Measurements from ENCODE around the gene CCL16.
"Not testable (repeated sequence)": the region's sequence is repeated elsewhere in the genome, so short reads cannot be mapped to it uniquely, and the experiment has no call there.

The CCL16 gene

GRCh38 chr17:35981246-35981645 lies at the start of gene CCL16:
Gene CCL16, minus strand, starts transcription at chr17:35981497. Its CDS starts 77 bp downstream, at chr17:35981420.
- DNase-seq, result no peak

- peak; percentile 25 for DNase-seq
Observed at GRCh38 chr17:36030956-36031355, 49.7 kb upstream of the CCL16 start.

DNA sequence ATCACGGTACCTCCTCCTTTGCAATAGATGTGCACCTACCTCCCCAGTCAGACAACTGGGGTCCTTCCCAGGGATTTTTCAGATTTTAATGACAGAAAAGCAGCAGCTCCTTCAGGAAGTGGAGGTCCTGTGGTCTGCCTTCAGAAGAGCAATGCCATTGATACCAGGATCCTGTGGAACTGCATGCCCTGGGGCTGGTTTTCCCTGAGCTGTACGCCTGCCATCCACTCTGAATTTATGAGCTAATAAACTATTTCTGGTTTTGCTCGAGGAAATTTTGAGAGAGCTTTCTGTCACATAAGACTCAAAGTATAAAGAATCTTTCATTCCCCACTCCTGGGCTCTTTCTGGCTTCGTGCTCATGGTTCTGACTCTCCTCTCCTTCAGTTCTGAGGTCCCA lies 46.5 kb upstream of the CCL16 start:
- DNase-seq, result no peak

GRCh38 chr17:36024106-36024869 lies 43.0 kb upstream of the CCL16 start:
- no peak for DNase-seq

- no peak for DNase-seq
Observed at GRCh38 chr17:36019423-36019822, 38.1 kb upstream of the CCL16 start.

DNA sequence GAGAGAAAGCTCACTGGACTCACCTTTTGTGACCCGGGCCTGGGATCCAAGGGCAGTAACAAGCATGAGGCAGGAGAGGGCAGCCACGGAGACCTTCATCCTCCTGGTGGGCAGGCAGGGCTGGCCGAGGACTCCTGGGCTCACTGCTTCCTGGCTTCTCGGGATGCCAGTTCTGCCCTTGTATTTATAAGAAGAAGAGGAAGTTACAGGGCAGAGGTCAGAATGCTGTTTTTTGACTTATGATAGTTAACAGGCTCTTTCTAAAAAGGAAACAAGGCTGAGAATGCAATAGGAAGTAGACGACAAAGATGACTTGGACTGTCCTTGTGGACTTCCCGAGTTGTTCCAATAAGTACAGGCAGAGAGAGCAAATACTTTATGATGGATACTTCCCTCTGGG lies 36.5 kb upstream of the CCL16 start, which contains the start of gene CCL23:
Gene CCL23 (minus strand): TSS at position 174 of the 400 bp plus-strand sequence. CDS start 75 bp downstream, at position 99.
- no peak for DNase-seq

DNA sequence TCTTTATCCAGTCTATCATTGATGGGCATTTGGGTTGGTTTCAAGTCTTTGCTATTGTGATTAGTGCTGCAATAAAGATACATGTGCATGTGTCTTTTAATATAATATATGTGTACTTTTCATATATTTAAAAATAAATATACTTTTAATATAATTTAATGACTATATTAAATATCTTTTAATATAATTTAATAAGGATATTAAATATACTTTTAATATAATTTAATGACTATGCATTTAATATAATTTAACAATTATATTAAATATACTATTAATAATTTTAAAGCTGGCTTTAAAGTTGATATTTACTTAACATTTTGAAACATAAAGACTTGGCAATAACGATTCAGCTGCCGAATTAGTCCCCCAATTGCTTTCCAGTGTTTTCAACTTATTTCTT lies 35.3 kb upstream of the CCL16 start:
- DNase-seq, result no peak

- DNase-seq, result not testable (repeated sequence)
Observed at GRCh38 chr17:36015895-36016294, 34.6 kb upstream of the CCL16 start.

- no peak for DNase-seq
Observed at GRCh38 chr17:36014946-36015345, 33.6 kb upstream of the CCL16 start.

DNA sequence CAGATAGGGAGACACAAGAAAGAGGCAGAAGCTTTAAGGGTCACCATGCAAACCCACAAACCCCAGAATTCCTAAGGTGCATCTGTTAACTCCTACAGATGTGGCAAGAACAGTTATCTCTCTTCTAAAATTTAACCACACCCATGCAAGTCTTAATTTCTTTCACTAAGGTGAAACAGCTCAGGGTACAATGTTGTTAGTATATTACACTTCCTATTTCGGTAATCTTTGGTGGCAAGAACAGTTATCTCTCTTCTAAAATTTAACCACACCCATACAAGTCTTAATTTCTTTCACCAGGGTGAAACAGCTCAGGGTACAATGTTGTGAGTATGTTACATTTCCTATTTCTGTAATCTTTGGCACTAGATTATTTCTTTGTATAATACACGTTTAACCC lies 29.9 kb upstream of the CCL16 start:
- no peak for DNase-seq

DNA sequence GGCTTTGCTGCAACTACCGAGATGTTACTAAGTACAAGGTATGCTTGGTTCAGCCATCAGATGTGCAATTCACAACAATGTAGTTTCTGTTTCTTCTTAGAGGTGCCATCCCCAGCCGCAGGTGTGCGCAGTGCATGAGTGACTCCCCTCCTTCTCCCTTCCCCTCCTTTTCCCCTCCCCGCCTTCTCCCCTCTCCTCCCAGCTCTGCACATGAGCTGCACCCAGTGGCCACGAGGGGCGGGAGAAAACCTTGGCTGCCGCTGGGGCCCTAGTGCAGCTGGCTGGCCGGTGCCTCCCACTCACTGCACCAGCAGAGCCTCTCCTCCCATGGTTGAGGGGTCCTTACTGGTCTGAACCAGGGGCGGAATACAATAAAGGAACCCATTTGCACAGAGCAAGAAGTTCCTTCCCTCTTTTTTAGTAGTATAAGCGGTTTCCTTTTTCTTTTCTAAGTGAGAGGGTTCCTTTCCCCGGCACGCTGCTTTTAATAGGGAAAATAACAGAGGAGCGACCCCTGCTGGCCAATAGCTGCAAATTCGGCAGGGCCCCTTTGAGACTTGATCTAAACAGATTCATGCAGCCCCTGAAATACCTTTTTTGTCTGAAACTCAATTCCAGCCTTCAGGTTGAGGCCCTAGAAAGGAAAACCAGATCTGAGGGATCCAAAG lies 27.8 kb upstream of the CCL16 start:
- no peak for DNase-seq

DNA sequence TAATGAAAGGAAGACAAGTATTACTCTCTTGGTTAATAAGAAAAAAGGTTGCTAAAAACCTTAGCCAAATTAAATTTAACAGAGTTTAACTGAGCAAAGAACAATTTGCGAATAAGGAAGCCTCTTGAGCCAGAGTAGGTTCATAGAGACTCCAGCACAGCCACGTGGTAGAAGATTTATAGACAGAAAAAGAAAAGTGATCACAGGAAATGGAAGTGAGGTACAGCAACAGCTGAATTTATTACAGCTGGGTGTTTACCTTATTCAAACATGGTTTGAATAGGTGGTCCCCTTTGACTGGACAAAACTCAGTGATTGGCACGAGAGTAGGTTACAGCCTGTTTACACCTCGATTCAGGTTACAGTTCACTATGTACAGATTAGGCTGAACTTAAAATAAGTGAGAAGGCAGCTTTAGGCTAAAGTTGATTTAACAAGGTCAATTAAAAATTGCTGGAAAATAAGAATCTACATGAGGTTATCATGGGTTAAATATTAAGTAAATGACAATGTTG lies 23.4 kb upstream of the CCL16 start:
- DNase-seq, result peak; percentile 4

GRCh38 chr17:36002631-36003030 lies 21.3 kb upstream of the CCL16 start:
- no peak for DNase-seq

DNA sequence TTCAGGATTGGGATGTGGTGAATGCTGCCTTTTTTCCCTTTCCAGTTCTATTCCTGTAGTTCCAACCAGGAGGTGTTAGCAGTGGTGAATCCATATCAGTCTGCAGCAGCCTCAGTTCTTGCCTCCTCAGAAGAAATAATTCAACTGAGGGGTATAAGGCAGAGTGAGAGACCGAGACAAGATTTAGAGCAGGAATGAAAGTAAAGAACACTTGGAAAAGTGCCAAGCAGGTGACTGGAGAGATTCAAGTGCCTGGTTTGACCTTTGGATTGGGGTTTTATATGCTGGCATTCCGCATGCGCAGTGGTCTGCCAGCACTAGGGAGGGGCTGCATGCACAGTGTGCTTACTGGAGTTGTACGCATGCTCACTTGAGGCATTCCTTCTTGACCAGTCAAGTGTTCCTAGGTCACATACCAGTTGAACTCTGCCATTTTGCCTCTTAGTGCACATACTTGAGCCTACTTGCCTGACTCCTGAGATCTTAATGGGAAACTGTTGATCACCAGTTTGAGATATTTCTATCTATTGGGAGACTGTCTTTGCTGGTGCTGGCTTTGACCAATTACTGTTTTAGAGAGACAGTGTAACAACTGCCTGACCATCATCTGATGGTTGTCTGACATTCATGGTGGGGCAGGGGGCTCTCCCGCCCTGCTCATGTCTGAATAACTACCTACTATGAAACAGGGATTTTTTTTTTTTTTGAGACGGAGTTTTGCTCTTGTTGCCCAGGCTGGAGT lies 20.7 kb upstream of the CCL16 start:
- DNase-seq, result peak; percentile 83

- no peak for DNase-seq
Observed at GRCh38 chr17:36001110-36001771, 19.9 kb upstream of the CCL16 start, which contains the start of gene CCL15. Gene CCL15, minus strand, starts transcription at chr17:36001553. Its CDS starts 61 bp downstream, at chr17:36001492.

GRCh38 chr17:36000732-36001109 lies 19.4 kb upstream of the CCL16 start:
- DNase-seq, result no peak

- DNase-seq, result no peak
Observed at GRCh38 chr17:35998756-35999155, 17.5 kb upstream of the CCL16 start.

- DNase-seq, result no peak
Observed at GRCh38 chr17:35998018-35998545, 16.8 kb upstream of the CCL16 start.

- DNase-seq, result not testable (repeated sequence)
Observed at GRCh38 chr17:35995346-35995745, 14.0 kb upstream of the CCL16 start.

- DNase-seq, result no peak
Observed at GRCh38 chr17:35991075-35991474, 9.8 kb upstream of the CCL16 start.

- no peak for DNase-seq
Observed at GRCh38 chr17:35988164-35988563, 6.9 kb upstream of the CCL16 start.

GRCh38 chr17:35986643-35987042 lies 5.3 kb upstream of the CCL16 start, which contains the start of gene CCL14:
Gene CCL14, minus strand, starts transcription at chr17:35986729. Its CDS starts 80 bp downstream, at chr17:35986649.
- DNase-seq, result no peak
